T-helper 22 cell (primary cell): ENCODE data around the gene ATP5PB.

Source experiments
- DNase-seq: peaks from one replicate; pipeline ENCODE4 v3.0.0-alpha.2; 2020; ENCODE audit warnings: low read depth

The ATP5PB gene, protein sequence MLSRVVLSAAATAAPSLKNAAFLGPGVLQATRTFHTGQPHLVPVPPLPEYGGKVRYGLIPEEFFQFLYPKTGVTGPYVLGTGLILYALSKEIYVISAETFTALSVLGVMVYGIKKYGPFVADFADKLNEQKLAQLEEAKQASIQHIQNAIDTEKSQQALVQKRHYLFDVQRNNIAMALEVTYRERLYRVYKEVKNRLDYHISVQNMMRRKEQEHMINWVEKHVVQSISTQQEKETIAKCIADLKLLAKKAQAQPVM

DNA sequence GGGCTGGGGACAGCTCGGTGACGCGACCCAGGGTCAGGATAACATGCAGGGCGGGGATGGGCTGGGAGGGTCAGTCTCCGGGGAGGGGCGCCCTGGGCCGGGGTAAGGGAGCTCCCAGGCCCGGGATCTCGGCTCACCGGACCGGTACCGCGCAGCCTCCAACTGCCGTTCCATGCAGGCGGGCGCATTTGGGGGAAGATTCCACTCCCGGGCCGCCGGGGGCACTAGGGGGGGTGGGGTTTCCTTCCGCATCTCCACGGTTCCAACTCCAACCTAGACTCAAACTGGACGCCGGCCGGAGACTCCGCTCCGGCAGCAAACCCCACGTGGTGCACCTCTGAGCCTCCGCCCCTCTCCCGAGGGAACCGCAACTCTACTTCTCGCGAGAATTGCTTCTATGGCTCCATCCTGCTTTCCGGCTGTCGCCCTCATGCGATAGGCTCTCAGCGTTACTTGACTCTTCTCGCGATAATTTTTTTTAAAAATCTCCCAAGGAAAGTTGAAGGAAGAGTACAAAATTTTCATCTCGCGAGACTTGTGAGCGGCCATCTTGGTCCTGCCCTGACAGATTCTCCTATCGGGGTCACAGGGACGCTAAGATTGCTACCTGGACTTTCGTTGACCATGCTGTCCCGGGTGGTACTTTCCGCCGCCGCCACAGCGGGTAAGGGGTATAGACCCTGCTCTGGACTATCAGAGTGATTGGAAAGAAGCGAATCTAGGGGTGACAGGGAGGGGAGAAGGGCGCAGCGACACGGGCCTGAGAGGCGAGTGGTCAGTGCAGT, at the start of gene ATP5PB, which contains the start of gene WDR77:
ATP5PB (plus strand) TSS at position 547 of the 785 bp plus-strand sequence; CDS start at position 625, 78 bp downstream.
WDR77 (minus strand) TSS at position 339 of the 785 bp plus-strand sequence; CDS start at position 252, 87 bp downstream.
- peak; percentile 90 for DNase-seq

DNA sequence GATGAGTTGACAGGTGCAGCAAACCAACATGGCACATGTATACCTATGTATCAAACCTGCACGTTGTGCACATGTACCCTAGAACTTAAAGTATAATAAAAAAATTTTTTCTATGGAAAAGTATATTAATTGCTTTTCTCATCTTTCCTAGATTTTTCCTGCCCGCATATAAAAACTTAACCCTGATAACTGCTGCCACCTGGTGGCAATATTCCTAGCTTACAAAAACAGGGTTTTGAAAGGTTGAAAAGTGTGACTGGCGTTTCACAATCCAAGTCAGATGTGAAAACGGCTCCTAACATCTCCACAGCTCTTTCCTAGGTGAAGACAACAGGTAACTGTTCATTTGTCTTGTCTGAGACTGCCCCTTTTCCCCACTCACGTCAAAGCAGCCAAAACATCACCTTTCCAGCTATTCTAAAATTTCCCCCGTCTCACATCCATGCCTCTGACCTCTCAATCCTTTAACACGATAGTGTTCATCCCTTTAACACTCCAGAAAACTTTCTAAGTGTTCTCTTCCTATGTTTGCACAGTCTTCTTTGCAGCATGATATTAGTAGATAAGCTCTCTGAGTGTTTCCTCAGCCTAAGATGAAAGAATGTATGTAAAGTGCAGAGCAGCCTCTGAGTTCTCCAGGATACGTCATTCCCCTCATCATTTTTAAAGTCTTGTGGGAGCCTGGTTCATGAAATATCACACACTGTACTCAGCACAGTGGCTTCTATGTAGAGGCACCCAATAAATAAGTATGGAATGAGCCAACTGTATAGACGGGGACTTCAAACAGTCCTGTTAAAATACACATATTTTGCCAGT, 49.3 kb upstream of the ATP5PB start:
- no peak for DNase-seq

DNA sequence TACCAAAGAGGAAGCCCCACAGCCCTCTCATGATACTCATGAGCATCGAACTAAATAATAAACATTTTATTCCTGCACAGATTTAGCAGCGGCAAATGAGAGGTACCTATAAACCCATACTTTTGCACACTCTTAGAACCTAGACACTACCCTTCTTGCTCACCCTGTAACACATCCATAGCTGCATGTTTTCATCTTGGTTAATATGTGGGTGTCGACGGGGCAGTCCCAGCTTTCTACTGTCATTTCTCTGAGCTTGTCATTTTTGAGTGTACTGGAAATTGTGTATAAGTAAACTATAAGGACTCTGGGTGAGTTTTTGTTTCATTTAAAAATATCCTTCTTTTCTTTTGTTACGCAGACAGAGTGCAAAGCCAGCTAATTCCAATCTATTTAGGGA, 47.2 kb upstream of the ATP5PB start:
- no peak for DNase-seq

DNA sequence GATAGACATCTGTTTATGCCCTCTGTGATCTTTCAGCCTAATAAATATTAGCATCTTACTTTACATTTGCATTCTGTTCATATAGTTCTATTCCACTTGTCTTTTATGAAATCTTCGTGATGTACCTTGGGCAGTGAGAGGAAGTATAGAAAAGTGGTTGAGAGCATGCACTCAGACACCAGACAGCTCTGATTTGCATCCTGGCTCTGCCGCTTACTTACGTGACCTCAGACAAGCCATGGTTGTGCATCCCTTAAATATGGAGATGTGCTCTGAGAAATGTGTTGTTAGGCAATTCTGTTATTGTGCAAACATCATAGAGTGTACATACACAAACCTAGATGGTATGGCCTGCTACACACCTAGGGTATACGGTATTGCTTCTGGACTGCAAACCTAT, 44.7 kb upstream of the ATP5PB start:
- no peak for DNase-seq

DNA sequence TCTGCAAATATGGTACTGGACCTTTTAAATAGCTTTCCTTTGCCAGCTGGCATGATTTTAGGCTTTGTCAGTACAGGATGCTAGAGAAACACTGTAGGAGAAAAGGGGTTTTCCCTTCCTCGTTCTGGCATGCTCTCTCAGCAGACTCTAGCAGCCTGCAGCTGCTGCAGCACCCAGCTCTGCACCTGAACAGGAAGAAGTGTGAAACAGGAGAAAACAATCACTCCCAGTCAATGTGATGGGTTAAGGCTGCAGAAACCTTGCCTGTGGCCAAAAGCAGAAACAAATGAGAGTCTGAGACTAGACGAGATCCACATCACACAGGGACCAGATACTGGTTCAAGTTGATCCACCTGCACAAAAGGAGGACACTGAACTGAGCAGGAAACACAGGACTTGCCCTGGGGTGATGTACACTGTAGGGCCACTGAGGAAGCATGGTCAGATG, 42.9 kb upstream of the ATP5PB start:
- peak; percentile 26 for DNase-seq

DNA sequence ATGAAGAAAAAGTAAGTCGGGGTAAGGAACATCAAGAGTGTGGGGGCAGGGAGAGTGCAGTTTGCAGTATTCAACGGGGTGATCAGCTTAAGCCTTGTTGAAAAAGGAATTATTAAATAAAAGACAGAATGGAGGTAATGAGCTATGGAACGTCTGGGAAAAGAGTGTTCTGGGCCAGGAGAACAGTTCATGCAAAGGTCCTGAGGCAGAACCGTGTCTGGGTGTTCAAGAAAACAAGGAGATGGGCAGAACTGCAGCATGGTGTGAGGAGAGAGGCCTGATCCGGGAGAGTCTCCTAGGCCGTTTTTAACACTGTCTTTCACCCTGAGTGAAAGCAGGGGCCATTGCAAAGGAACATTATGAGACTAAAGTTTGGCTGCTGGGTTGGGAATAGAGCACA, 42.0 kb upstream of the ATP5PB start:
- no peak for DNase-seq

DNA sequence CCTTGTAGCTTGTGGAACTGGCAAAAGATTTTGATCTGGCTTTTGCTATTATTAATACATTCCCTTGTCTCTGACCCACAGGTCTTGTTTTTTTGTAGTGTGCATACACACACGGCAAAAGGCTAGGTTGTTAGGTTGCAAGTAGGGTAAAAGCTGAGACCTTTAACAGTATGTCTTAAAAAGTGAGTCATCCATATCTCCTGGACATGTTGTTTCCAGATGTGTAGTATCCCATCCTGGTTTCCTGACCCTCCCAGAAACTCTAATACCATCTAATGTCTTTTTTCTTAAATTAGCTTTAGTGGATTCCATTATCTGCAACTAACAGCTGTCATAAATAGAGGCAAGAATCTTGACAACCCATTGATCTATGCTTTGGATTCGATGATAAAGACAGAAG, 36.4 kb upstream of the ATP5PB start:
- DNase-seq: no peak

DNA sequence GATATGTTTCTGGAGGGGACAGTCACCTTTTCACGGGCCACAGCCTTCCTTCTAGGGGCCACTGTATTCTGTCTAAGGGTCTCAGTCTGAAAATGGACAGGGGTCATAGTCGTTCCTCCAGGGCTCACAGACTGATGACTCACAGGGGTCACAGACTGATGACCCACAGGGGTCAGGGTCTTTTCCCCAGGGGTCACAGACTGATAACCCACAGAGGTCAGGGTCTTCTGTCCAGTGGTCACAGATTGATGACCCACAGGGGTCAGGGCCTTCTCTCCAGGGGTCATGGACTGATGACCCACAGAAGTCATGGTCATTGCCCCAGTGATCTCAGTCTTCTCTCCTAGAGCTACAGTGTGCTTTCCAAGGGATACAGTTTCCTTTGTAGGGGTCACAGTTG, 34.5 kb upstream of the ATP5PB start:
- DNase-seq: no peak

DNA sequence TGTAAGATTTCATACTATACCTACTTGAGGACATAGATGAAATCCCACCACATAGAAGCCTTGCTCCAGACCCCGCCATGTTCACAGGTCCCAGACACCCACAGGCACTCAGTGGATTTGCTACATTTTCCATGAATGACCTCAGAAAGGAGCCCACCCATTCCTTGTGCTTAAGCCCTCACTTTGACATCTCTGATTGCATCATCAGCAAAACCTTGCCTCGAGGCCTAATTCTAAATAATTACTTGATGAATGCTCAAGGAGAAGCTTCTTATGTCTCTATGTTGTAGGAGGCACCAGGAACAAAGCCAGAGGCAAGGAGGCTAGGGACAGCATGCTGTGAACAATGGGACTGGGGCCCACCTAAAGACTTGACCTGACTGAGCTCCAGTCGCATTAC, 33.8 kb upstream of the ATP5PB start:
- no peak for DNase-seq

DNA sequence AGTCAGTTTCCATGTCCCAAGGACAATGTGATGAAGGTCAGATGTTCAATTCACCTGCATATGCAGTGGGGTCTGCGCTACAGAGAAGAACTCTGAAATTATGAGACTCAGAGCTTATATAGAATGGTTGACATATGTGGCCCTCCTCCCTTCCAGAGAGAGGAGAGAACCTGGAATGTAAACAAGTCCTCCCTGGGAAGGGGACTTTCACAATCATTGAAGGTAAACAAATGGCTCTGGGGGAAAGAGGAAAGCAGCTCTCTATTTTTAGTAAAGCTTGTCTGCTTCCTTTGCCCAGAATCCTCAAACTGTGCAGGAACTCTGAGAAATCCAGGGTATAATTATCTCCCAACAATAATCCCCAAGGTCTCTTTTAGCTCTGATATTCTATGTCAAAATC, 31.5 kb upstream of the ATP5PB start:
- DNase-seq: no peak

DNA sequence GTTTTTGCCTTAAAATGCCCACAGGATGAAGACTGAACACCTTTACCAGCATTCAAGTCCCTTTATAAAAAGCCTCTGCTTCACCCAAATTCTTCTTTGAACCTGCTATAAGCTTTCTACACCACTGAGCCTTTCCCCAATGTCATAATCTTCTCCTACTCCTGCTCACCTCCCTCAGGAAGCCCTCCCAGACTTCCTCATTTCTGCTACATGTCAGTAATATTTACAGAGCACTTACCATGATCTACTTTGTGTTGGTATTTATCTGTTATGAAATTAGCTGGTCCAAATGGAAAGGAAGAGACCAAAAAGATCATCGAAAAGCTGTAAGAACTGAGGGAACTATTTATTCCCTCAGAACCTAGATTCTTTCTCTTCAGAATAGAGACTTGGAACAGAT, 30.2 kb upstream of the ATP5PB start:
- DNase-seq: no peak

DNA sequence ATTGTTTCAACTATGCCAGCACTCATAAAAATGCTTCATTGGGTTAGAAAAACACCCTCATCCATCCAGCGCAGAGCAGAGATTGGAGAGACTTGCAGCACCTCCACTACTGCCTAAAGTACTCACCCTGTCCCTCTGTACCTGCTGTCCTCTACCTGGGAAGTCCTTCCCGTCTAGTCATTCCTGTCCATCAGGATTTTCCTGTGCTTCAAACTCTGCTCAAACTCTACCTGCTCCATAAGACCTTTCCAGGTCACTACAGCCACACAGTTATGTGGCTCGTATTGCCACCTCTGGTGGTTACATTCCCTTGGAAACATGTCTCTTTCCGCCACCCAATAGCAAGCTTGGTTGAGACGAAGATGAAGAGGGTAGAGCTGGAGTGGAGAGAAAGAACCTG, 28.9 kb upstream of the ATP5PB start:
- no peak for DNase-seq

DNA sequence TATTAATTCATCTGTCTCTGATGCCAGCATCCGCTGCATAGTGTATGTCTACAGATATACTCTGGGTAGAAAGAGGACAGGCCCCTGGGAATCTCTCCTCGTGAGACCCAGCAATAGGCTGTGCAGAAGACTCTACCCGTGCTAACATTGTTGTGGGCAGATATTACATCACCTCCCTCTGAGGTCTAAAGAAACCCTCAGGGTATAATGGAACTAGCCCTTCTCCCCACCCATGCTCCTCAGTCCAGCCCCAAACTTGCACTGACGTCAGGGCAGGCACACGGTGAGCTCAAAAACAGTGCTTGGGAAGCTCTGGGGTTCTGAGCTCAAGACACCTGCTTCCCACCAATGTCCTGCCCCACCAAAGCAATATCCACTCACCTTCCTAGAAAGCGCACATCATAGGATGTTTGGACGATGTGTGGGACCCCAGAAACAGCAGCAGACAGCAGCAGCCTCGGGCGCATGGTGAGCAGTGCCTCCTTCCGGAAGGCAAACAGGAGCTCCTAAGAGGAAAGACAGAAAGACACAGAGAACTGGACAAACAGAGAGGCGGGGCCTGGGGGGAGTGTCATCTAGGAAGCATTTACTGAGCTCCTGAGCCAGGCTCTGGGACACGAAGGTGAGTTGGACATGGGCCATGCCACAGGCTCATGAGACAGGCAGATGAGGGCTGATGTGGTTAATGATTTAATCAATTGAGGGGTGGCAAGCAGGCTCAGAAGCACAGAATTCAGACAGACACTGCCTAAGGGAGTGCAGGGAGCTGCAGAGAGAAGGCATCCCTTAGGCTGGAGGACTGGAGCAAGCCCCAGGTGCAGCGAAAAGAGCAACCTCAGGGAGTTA, 26.5 kb upstream of the ATP5PB start:
- DNase-seq: no peak

DNA sequence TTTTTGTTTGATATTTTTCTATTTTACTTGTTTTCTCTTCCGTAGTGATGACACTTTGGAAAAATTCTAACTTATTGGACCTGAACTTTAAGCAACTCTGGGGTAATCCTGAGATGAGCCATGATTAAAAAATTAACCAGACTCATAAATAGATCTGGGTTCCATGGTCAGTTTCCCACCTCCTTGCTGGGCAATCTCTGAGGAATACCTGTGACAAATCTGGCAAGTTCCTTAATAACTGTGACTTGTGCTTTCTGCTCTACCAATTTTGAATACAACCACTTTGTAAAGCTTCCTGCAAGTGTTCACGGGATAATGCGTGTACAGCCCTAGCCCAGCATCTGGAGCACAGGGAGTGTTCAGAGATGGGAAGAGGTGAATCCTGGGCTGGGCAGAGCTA, 25.0 kb upstream of the ATP5PB start:
- no peak for DNase-seq

DNA sequence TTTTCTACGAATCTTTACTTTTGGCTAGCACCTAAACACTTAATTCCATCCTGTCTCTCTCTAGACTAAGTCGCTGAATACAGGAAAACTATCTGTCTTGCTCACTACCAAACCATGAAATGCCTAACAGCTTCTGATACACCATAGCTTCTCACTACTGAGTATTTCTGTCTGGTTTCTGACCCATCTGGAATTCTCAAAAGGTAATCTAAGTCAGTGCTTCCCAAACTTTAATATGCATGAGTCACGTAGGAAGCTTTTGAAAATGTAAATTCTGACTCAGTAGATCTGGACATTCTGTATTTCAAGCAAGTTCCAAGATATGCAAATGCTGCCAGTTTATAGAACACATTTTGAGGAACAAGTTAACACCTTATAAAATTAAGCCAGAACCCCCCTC, 12.5 kb upstream of the ATP5PB start:
- no peak for DNase-seq

DNA sequence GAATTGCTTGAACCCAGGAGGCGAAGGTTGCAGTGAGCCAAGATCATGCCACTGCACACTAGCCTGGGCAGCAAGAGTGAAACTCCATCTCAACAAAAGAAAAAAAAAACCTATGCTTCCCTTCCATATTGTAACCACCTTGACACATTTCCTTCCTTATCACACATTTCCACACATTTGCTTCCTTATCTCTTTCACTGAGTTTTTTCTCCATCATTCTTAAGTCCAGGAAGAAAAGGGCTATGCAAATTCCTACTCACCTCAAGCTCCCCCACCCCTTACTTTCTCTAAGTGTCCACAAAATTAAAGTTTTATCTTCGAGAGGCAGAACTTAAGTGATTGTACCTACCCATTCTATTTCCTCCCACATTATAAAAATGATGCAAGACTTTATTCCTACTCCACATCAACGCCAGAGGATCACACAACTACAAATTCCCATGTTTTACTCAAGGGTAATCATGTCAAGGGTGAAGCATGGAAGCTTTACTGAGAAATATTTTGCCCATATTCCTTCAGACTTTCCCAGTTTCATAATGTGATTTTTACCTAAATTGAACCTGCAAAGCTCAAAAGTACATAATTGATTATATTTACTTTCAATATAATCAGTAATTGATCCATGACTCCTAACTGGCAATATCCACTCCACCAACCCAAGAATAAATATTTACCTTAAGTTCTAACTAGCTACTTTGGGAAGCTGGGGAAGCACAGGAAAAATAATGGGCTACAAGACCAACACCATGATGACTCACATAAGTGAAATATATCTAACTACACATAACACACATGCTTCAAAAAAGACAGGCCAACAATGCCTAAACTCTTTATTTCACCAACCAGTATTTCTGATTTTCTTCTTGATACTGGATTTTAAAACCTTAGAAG, 9.6 kb upstream of the ATP5PB start:
- DNase-seq: no peak

DNA sequence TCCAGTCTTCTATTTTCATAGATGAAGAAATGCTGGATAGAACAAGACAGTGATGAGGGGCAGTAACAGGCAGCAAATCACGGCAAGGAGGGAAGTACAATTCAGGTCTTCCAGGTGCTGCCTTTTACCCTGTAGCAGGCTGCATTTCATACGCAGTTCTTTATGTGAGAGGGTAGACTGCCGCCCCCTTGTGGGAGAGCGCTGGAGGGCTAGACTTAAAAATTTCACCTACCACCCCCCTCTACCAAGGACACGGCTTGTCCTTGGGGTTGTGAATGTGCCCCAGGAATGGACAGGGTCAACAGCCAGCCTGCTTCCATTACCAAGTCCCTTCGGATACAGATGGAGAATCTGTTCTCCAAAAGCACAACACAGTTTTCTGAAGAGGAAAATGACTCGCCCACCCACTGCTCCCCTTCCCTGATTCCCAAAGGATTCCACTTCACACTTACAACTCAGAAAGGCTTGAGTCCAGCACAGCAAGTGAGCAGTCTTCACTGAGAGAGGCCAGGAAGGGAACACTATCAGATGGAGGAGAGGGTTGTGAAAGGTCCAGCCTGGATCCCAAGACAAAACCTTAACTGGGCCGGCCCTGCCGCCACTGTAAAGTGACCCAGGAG, 7.6 kb upstream of the ATP5PB start:
- peak; percentile 21 for DNase-seq

DNA sequence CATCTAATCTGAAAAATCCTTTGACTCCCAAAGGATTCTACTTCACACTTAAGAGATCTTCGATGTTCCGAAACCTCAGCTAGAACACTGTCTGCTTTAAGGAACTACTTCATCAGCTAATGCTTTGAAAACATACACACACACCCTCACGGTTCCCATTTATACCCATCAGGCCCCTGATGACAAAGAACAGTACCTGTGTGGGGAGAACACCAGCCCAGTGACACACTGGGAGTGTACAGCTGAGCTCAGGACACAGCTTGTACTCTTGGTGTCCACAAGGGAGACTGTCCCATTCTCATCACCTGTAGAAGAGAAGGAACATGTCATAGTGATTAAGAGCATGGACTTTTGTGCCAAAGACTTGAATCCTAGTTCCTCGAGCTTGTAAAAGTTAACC, 6.8 kb upstream of the ATP5PB start:
- no peak for DNase-seq

DNA sequence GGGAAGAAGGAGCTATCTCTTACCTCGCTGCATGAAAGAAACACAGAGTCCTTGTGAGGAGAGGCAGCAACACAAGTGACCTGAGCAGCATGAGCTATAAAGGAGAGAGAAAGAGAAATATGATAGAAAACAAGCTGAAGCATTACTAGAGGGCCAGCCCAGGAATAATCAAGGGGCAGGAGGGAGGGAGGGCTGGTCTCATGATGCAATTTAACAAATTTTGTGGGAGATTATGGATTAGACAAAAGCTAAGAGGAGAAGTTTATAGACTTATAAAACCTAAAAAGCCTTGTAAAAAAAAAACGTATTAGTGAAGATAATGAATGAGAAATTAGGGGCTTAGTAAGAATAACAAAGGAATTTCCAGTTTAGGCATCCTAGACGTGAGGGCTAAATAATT, 5.2 kb upstream of the ATP5PB start:
- no peak for DNase-seq

DNA sequence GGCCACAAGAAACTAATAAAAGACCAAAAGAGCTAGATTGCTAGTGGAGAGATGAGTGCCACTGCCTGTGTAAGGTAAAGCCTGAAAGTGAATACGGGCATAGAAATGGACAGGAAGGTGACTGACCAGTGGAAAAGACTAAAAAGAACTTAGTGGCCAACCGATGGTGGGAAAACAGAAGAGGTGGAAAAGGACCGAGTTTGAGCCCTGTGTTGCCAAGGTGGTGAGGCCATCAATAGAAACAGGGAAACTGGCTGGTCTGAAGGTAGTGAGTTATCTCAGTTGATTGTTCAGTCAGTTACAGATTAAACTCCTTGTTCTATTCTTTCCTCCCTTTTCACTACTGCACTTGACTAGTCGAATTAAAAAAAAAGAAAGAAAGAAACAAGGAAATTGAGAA, 2.7 kb upstream of the ATP5PB start:
- DNase-seq: no peak
